GM21786 (cell line): Measurements from ENCODE around the gene SMIM44.
"Not testable (repeated sequence)": the region's sequence is repeated elsewhere in the genome, so short reads cannot be mapped to it uniquely, and the experiment has no call there.

ENCODE experiments used
- ATAC-seq: cut with Tn5 transposase; IDR thresholded peaks from one replicate; pipeline ENCODE4 v1.9.1; 2021; ENCODE audit not compliant: unreplicated experiment

Gene SMIM44

GRCh38 chr19:3483226-3483628 lies at the start of gene SMIM44:
Gene SMIM44, minus strand, starts transcription at chr19:3483441. Its CDS starts 38 bp downstream, at chr19:3483403.
- ATAC-seq, result no peak

DNA sequence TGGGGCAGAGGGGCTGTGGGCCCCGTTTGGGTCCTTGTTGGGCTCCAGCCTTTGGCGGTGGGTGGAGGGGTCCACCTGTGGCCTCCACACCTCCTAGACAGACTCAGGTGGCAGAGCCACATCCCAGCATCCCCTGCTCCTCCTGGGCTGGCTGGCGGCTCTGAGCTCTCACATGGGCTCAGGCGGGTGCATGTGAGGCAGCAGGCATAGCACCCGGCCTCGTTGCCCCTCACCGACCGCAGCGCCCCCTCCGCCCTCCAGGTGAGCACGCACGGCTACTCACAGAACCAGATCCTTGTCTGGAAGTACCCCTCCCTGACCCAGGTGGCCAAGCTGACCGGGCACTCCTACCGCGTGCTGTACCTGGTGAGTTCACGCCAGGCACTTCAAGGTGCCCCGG lies 49.8 kb upstream of the SMIM44 start:
- ATAC-seq, result no peak

DNA sequence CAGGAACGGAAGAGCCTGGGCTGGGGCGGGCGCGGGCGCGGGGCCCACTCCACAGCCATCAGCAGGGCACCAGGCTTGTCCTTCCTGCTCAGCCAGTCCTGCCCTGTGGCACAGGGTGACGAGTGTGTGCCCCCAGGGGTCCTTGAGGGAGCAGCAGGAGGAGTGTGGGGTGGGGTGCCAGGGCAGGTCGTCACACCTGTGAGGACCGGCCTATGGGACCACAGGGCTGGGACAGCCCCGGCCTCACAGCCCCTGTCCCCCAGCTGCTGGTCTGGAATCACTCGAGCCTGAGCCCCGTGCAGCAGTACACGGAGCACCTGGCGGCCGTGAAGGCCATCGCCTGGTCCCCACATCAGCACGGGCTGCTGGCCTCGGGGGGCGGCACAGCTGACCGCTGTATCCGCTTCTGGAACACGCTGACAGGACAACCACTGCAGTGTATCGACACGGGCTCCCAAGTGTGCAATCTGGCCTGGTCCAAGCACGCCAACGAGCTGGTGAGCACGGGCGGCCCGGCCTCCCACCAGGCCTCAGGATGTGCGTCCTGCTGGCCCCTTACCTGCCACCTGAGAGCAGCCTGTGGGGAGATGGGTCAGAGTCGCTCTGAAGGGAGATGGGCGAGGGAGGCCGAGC lies 49.0 kb upstream of the SMIM44 start:
- no peak for ATAC-seq

DNA sequence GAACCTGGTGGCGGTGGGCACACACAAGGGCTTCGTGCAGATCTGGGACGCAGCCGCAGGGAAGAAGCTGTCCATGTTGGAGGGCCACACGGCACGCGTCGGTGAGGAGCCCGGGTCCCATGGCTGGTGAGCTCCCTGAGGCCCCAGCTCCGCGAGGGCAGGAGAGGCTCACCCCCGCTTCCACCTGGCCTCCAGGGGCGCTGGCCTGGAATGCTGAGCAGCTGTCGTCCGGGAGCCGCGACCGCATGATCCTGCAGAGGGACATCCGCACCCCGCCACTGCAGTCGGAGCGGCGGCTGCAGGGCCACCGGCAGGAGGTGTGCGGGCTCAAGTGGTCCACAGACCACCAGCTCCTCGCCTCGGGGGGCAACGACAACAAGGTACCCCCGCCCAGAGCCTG lies 48.5 kb upstream of the SMIM44 start:
- no peak for ATAC-seq

DNA sequence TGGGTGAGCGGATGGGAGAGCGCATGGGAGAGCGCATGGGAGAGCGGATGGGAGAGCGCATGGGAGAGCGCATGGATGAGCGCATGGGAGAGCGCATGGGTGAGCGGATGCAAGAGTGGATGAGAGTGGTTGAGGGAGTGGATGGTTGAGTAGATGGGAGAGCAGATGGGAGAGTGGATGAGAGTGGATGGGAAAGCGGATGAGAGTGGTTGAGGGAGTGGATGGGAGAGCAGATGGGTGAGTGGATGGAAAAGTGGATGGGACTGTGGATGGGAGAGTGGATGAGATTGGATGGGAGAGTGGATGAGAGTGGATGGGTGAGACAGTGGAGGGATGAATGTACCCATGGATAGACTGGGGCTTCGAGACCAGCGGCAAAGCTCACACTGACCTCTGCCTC lies 47.1 kb upstream of the SMIM44 start:
- ATAC-seq, result no peak

- ATAC-seq, result not testable (repeated sequence)
Observed at GRCh38 chr19:3529299-3529698, 46.1 kb upstream of the SMIM44 start.

DNA sequence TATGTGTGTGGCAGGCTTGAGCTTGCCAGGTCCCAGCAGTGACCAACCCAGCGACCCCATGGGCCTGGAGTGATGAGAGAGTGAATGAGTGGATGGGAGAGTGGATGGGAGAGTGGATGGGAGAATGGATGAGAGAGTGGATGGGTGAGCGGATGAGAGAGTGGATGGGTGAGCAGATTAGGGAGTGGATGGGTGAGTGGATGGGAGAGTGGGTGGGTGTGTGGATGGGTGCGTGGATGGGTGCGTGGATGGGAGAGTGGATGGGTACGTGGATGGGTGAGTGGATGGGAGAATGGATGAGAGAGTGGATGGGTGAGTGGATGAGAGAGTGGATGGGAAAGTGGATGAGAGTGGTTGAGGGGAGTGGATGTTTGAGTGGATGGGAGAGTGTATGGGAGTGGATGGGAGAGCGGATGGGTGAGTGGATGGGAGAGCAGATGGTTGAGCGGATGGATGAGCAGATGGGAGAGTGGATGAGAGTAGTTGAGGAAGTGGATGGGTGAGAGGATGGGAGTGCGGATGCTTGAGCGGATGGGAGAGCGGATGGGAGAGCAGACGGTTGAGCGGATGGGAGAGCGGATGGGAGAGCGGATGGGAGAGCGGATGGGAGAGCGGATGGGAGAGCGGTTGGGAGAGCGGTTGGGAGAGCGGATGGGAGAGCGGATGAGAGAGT lies 45.4 kb upstream of the SMIM44 start:
- no peak for ATAC-seq

DNA sequence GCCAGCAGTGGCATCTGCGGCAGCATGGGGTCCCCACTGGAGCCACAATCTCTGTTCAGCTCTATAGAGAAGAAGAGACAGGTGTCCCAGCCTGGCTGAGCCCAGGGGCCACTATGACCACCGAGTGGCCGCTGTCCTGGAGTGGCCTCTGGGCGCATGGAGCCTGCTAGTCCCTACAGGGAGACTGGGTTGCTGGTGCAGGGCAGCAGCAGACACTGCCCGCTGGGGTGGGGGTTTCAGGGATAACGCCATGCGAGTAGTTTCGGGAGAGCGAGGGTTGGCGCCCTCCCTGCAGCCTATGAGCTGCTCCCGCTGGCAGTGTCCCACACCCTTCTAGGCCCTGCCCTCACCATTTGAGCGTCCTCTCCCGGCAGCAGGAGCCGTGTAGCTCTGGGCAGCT lies 44.8 kb upstream of the SMIM44 start:
- ATAC-seq, result no peak

GRCh38 chr19:3527238-3527910 lies 44.1 kb upstream of the SMIM44 start:
- no peak for ATAC-seq

GRCh38 chr19:3526507-3527237 lies 43.4 kb upstream of the SMIM44 start:
- ATAC-seq, result no peak

- ATAC-seq, result no peak
Observed at GRCh38 chr19:3524904-3525451, 41.7 kb upstream of the SMIM44 start.

DNA sequence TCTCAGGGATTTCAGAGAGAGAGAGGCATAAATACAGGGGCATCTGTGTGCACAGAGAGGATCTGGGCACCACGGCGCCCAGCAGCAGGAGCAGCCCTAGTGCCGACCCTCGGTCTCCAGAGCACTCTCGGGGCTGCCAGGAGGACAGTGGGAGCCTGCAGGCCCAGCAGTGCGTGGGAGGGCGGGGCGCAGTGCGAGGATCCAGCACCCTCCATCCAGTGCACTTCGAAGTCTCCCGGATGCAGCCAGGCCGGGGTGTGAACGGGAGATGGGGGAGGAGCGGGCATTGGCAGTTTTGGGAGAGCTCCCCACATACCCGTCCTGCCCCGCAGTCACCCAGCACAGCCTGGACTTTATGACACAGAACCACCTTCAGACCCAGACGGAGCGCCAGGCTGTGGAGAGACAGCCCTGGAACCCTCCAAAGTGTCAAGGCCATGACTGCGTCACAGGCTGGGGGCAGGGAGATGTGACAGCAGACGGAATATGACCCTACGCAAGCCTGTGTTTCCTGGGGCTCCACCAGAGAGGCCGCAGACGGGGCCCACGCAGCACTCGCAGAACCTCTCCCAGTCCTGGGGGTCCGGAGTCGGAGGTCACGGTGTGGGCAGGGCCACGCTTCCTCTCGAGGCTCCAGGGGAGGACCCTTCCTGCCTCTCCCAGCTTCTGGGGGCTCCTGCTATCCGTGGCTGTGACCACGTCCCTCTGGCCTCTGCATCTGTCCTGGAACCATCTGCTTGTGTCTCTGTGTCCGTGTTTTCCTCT lies 41.0 kb upstream of the SMIM44 start:
- no peak for ATAC-seq

DNA sequence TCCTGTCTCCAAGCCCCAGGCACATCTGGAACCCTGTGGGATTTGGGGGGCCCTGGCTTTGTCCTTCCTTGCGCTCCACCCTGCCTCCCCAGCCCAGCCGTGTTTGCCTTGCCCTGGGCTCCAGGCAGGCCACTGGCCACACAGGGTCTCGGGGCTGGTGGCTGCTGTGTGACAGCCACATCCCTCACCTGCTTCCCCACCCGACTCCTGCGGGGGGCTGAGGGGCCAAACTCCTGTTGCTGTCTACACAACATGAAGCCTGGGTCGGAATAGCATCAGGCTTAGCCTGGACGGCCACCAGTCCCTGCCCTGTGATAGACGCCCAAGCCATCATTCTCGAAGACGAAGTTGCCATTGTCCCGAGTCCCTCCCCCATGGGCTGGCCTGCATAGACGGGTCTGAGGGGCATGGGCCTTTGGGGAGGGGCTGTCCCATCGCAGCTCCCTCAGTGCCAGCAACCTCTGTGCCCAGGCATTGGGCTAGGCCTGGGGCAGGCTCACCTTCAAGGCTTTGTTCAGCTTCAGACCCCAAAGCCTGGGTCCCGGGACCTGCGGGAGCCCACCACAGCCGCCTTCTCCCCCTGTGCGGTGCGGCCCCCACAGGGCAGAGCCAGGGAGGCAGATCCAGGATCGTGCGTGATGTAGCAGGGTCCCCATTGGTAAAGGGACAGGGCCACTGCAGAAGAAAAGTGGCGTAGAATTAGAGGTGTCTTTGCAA lies 40.3 kb upstream of the SMIM44 start:
- no peak for ATAC-seq

DNA sequence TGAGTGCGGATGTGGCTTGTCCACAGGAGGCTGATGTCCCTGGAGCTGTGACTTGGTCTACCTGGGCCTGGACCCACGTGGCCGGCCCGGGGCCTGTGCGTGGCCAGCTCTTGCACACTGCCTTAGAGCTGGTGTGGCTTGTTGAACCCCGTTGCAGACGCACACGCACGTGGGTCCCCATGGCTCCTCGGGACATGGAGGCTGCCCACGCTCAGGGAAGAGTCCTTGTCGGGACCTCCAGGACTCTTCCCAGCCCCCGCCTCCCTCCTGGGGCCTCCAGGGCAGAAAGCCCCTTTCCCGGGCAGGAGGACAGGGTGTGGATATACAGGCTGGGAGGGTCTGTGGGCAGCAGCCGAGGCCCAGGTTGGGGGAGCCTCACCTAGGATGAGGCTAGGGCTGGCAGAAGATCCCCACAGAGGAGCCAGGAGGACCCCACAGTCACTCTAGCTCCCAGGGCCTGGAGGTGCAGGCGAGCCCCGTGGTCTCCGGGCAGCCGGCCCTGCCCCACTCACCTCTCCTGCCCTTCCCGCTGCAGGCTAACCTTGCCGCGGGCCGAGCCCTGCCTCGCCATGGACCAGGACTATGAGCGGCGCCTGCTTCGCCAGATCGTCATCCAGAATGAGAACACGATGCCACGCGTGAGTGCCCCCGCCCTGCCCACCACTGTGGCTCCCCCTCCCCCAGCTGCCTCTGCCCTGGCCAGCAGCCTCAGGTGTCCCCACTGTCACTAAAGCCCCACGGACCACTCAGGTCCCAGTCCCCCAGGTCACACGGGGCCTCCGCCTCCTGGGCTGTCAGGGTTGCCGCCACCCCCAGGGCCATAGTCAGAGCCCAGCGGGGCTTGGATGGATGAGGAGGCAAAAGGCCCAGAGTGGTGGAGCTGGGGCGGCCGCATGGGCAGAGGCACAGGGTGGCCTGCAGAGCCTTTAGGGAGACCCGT lies 39.5 kb upstream of the SMIM44 start:
- ATAC-seq, result no peak

DNA sequence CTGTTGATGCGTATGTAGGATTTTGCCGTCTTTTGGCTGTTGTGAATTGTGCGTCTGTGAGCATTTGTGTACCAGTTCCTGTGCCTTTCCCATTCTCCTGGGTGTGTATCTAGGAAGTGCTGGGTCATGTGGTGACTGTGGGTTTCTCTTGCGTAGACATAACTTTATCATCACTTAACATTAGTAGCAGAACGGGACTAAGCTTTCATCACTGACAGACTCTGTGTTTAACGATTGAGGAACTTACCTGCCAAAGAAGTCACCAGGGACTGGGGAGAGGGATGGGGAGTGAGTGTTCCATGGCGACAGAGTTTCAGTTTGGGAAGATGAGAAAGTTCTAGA lies 37.8 kb upstream of the SMIM44 start:
- no peak for ATAC-seq

GRCh38 chr19:3520166-3521103 lies 37.2 kb upstream of the SMIM44 start:
- no peak for ATAC-seq

DNA sequence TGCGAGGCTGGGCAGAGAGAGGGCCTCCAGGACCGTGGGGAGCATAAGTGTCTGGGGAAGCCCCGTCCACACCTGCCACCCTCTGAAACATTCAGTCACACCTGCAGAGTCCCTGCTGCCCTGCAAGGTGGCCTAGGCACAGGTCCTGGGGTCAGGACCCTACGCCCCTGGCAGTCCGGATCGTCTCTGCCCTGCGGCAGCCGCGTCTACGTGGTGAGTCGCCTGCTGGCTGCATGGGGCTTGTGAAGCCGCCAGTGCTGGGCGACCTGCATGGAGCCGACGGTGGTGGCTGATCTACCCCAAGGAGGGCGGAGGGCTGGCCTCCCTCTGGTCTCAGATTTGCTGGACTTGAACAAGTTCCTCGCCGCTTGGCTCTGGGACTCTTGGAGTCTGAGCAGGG lies 35.9 kb upstream of the SMIM44 start:
- ATAC-seq, result no peak

- no peak for ATAC-seq
Observed at GRCh38 chr19:3518659-3519058, 35.4 kb upstream of the SMIM44 start.
